Neural cell (in vitro differentiated cells): ENCODE measurements around the gene SMTN. TPM values are rescaled to one million over a fixed set of nuclear protein-coding genes. Genes with fewer than 3 reads are reported as not detected.

Experiments used
- H2AFZ ChIP-seq: fragments of 200-600, 300-800 bp; sonication (generic), shearing (Covaris generic); 2 replicates; pipeline ENCODE4 v1.6.0; 2014; ENCODE audit warnings: low read depth, mild to moderate bottlenecking, antibody characterized with exemption, low read length, moderate library complexity
- H3F3A ChIP-seq: fragments of 200-600 bp; shearing (Covaris generic); 2 replicates; pipeline ENCODE4 v1.6.1; 2016; ENCODE audit warnings: mild to moderate bottlenecking, moderate library complexity, mixed read lengths, antibody characterized with exemption, low read length; ENCODE audit not compliant: insufficient read depth, poor library complexity, severe bottlenecking
- H3K27ac ChIP-seq: fragments of 200-600, 300-800 bp; sonication (generic), shearing (Covaris generic); 2 replicates; pipeline ENCODE4 v1.5.1; 2014; ENCODE audit warnings: mild to moderate bottlenecking, low read length, moderate library complexity
- H3K27me3 ChIP-seq: fragments of 300-800, 200-600 bp; sonication (generic), shearing (Covaris generic); 2 replicates; pipeline ENCODE4 v1.6.0; 2014; ENCODE audit warnings: mild to moderate bottlenecking, low read depth, low read length, moderate library complexity; ENCODE audit not compliant: insufficient read depth
- H3K36me3 ChIP-seq: fragments of 300-800, 200-600 bp; sonication (generic), shearing (Covaris generic); 2 replicates; pipeline ENCODE4 v1.5.1; 2014; ENCODE audit warnings: mild to moderate bottlenecking, antibody characterized with exemption, low read length, moderate library complexity; ENCODE audit not compliant: insufficient read depth
- H3K4me2 ChIP-seq: fragments of 300-800, 200-600 bp; sonication (generic), shearing (Covaris generic); 2 replicates; pipeline ENCODE4 v1.6.0; 2014; ENCODE audit warnings: mild to moderate bottlenecking, low read length
- H3K4me3 ChIP-seq: fragments of 300-800, 200-600 bp; sonication (generic), shearing (Covaris generic); 2 replicates; pipeline ENCODE4 v1.5.1; 2014; ENCODE audit warnings: mild to moderate bottlenecking, low read length, moderate library complexity
- H3K79me2 ChIP-seq: fragments of 200-600 bp; shearing (Covaris generic); replicated peaks from 2 replicates; pipeline ENCODE4 v1.6.0; 2014; ENCODE audit warnings: mild to moderate bottlenecking, low read length, moderate library complexity; ENCODE audit not compliant: insufficient read depth
- H3K9ac ChIP-seq: fragments of 300-800, 200-600 bp; sonication (generic), shearing (Covaris generic); 2 replicates; pipeline ENCODE4 v1.6.1; 2016; ENCODE audit warnings: mild to moderate bottlenecking, low read length, mixed read lengths
- H3K9me2 ChIP-seq: fragments of 200-600 bp; shearing (Covaris generic); 2 replicates; pipeline ENCODE4 v1.6.1; 2016; ENCODE audit warnings: mild to moderate bottlenecking, low read length, mixed read lengths; ENCODE audit not compliant: insufficient read depth
- H3K9me3 ChIP-seq: fragments of 200-600, 300-800 bp; sonication (generic), shearing (Covaris generic); 2 replicates; pipeline ENCODE4 v1.6.1; 2016; ENCODE audit warnings: mild to moderate bottlenecking, mixed run types, low read length, moderate library complexity, mixed read lengths
- H4K20me1 ChIP-seq: fragments of 200-600 bp; shearing (Covaris generic); 2 replicates; pipeline ENCODE4 v1.6.1; 2016; ENCODE audit warnings: mild to moderate bottlenecking, mixed run types; ENCODE audit not compliant: insufficient read depth
- EP300 ChIP-seq: fragments of 450-650 bp; conservative IDR thresholded peaks from 2 replicates; pipeline ENCODE4 v1.6.1; 2014; ENCODE audit warnings: antibody characterized with exemption, mild to moderate bottlenecking, moderate library complexity; ENCODE audit not compliant: poor library complexity, severe bottlenecking
- EZH2 ChIP-seq: fragments of 200-600, 300-800 bp; shearing (Covaris generic), sonication (generic); IDR thresholded peaks from 2 replicates; pipeline ENCODE4 v1.6.1; 2014; ENCODE audit warnings: antibody characterized with exemption, low read length, borderline replicate concordance, mild to moderate bottlenecking; ENCODE audit not compliant: insufficient read depth, poor library complexity, severe bottlenecking
- MXI1 ChIP-seq: fragments of 450-650 bp; conservative IDR thresholded peaks from 2 replicates; pipeline ENCODE4 v1.6.1; 2014; ENCODE audit warnings: antibody characterized with exemption, mild to moderate bottlenecking; ENCODE audit not compliant: poor library complexity, severe bottlenecking
- POLR2AphosphoS5 ChIP-seq: IDR thresholded peaks from 2 replicates; pipeline ENCODE4 v1.6.1; 2012
- RAD21 ChIP-seq: fragments of 450-650 bp; conservative IDR thresholded peaks from 2 replicates; pipeline ENCODE4 v1.6.1; 2014; ENCODE audit warnings: antibody characterized with exemption, mild to moderate bottlenecking, moderate library complexity
- SMC3 ChIP-seq: fragments of 450-650 bp; conservative IDR thresholded peaks from 2 replicates; pipeline ENCODE4 v1.6.1; 2014; ENCODE audit warnings: antibody characterized with exemption, mild to moderate bottlenecking, moderate library complexity; ENCODE audit not compliant: poor library complexity
- TAF1 ChIP-seq: IDR thresholded peaks from 2 replicates; pipeline ENCODE4 v1.6.1; 2012; ENCODE audit warnings: low read depth
- polyA plus RNA-seq: library from polyadenylated mRNA; depleted of rRNA; stranded (reverse); fragments of >200 nt; gene quantifications from 2 replicates; pipeline ENCODE4 v1.2.3, GENCODE V29; 2014
- TF ChIP-seq, protein P1 (sequence below): IDR thresholded peaks from 2 replicates; pipeline ENCODE4 v1.6.1; 2012; ENCODE audit warnings: borderline replicate concordance
- TF ChIP-seq, protein P2 (sequence below): fragments of 450-650 bp; IDR thresholded peaks from 2 replicates; pipeline ENCODE4 v1.5.1; 2014; ENCODE audit warnings: antibody characterized with exemption, mild to moderate bottlenecking, moderate library complexity; ENCODE audit not compliant: poor library complexity, severe bottlenecking

SMTN gene
- polyA plus RNA-seq, 1 donor from 2014 or later = 3.4 TPM

DNA sequence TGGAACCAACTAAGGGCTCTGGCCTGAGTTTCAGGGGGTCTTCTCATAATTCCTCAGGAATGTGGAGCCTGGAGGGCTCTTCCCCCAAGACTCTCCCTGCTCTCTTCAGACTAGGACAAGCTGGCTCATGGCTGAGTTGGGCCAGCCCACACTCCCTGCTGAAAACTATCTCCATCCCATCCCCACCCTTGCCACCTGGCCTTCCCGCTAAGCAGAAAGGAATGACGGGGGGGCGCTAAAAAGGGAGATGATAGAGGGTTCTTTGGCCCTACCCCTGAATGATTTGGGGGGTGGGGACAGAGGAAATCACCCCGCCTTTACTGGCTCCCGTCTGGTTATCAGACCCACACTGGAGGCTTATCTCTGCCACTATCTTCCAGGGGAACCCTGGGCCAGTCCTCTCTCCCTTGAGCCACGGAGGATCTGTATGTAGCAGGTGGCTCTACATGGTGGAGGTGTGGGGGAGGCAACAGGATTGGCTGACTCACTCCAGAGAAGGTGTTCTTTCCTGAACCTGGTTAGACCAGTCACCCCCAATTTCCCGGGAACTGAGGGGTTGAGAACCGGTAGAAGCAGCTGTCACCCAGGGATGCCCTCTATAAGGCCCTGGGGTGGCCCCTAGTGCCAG, 5.7 kb downstream of the SMTN start:
- no peaks in the 10 kb centered on the region for H3K9me3 ChIP-seq
- no peak overlapping the region for H3K4me3 ChIP-seq
- no peak overlapping the region for H3K4me2 ChIP-seq
- H3K36me3 ChIP-seq = no peaks in the 10 kb centered on the region
- H2AFZ ChIP-seq = no peak overlapping the region
- H3K79me2 ChIP-seq = no peaks in the 10 kb centered on the region
- no peak overlapping the region for H3K27ac ChIP-seq
- no peaks in the 10 kb centered on the region for H3K9me2 ChIP-seq
- peaks cover 25% of the 10 kb centered on the region for H3K27me3 ChIP-seq
- no peaks in the 10 kb centered on the region for H4K20me1 ChIP-seq
- no peak for TF ChIP-seq EZH2
- H3K9ac ChIP-seq = no peak overlapping the region
- H3F3A ChIP-seq = no peaks in the 10 kb centered on the region

- H3K27me3 ChIP-seq = peaks cover 25% of the 10 kb centered on the region
- no peak overlapping the region for H2AFZ ChIP-seq
- no peak overlapping the region for H3K27ac ChIP-seq
- no peak overlapping the region for H3K4me2 ChIP-seq
- no peak overlapping the region for H3K9ac ChIP-seq
- TF ChIP-seq SMC3 (no peak), EZH2 (no peak), POLR2AphosphoS5 (no peak), MXI1 (no peak)
- TF ChIP-seq, protein P1, sequence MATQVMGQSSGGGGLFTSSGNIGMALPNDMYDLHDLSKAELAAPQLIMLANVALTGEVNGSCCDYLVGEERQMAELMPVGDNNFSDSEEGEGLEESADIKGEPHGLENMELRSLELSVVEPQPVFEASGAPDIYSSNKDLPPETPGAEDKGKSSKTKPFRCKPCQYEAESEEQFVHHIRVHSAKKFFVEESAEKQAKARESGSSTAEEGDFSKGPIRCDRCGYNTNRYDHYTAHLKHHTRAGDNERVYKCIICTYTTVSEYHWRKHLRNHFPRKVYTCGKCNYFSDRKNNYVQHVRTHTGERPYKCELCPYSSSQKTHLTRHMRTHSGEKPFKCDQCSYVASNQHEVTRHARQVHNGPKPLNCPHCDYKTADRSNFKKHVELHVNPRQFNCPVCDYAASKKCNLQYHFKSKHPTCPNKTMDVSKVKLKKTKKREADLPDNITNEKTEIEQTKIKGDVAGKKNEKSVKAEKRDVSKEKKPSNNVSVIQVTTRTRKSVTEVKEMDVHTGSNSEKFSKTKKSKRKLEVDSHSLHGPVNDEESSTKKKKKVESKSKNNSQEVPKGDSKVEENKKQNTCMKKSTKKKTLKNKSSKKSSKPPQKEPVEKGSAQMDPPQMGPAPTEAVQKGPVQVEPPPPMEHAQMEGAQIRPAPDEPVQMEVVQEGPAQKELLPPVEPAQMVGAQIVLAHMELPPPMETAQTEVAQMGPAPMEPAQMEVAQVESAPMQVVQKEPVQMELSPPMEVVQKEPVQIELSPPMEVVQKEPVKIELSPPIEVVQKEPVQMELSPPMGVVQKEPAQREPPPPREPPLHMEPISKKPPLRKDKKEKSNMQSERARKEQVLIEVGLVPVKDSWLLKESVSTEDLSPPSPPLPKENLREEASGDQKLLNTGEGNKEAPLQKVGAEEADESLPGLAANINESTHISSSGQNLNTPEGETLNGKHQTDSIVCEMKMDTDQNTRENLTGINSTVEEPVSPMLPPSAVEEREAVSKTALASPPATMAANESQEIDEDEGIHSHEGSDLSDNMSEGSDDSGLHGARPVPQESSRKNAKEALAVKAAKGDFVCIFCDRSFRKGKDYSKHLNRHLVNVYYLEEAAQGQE = no peak
- TF ChIP-seq, protein P2, sequence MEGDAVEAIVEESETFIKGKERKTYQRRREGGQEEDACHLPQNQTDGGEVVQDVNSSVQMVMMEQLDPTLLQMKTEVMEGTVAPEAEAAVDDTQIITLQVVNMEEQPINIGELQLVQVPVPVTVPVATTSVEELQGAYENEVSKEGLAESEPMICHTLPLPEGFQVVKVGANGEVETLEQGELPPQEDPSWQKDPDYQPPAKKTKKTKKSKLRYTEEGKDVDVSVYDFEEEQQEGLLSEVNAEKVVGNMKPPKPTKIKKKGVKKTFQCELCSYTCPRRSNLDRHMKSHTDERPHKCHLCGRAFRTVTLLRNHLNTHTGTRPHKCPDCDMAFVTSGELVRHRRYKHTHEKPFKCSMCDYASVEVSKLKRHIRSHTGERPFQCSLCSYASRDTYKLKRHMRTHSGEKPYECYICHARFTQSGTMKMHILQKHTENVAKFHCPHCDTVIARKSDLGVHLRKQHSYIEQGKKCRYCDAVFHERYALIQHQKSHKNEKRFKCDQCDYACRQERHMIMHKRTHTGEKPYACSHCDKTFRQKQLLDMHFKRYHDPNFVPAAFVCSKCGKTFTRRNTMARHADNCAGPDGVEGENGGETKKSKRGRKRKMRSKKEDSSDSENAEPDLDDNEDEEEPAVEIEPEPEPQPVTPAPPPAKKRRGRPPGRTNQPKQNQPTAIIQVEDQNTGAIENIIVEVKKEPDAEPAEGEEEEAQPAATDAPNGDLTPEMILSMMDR = no peak
- no peaks in the 10 kb centered on the region for H3K36me3 ChIP-seq
- no peaks in the 10 kb centered on the region for H4K20me1 ChIP-seq
- no peaks in the 10 kb centered on the region for H3K79me2 ChIP-seq
- no peaks in the 10 kb centered on the region for H3K9me2 ChIP-seq
- no peak overlapping the region for H3K4me3 ChIP-seq
- H3F3A ChIP-seq = no peaks in the 10 kb centered on the region
- no peaks in the 10 kb centered on the region for H3K9me3 ChIP-seq
Measured at GRCh38 chr22:31087744-31088215, 6.7 kb downstream of the SMTN start.

- no peak overlapping the region for H2AFZ ChIP-seq
- H3K4me2 ChIP-seq = no peak overlapping the region
- peaks cover 24% of the 10 kb centered on the region for H3K27me3 ChIP-seq
- no peak overlapping the region for H3K4me3 ChIP-seq
- H3K27ac ChIP-seq = no peak overlapping the region
- H3K9ac ChIP-seq = no peak overlapping the region
- H3F3A ChIP-seq = no peaks in the 10 kb centered on the region
- H3K36me3 ChIP-seq = no peaks in the 10 kb centered on the region
- no peaks in the 10 kb centered on the region for H3K9me2 ChIP-seq
- H3K9me3 ChIP-seq = no peaks in the 10 kb centered on the region
- no peaks in the 10 kb centered on the region for H3K79me2 ChIP-seq
- no peaks in the 10 kb centered on the region for H4K20me1 ChIP-seq
- no peak for TF ChIP-seq EP300
- TF ChIP-seq MXI1 = no peak
- TF ChIP-seq EZH2 = no peak
- TF ChIP-seq, protein P1 = no peak
- TF ChIP-seq SMC3 = no peak
- no peak for TF ChIP-seq RAD21
- TF ChIP-seq, protein P2 = no peak
- TF ChIP-seq TAF1 = no peak
Measured at GRCh38 chr22:31088233-31088986, 7.3 kb downstream of the SMTN start.
